ENCODE measurements around the gene LRRN2. TPM values are rescaled to one million over a fixed set of nuclear protein-coding genes. Genes with fewer than 3 reads are reported as not detected.

Gene LRRN2
- not detected in 2 replicates for total RNA-seq

DNA sequence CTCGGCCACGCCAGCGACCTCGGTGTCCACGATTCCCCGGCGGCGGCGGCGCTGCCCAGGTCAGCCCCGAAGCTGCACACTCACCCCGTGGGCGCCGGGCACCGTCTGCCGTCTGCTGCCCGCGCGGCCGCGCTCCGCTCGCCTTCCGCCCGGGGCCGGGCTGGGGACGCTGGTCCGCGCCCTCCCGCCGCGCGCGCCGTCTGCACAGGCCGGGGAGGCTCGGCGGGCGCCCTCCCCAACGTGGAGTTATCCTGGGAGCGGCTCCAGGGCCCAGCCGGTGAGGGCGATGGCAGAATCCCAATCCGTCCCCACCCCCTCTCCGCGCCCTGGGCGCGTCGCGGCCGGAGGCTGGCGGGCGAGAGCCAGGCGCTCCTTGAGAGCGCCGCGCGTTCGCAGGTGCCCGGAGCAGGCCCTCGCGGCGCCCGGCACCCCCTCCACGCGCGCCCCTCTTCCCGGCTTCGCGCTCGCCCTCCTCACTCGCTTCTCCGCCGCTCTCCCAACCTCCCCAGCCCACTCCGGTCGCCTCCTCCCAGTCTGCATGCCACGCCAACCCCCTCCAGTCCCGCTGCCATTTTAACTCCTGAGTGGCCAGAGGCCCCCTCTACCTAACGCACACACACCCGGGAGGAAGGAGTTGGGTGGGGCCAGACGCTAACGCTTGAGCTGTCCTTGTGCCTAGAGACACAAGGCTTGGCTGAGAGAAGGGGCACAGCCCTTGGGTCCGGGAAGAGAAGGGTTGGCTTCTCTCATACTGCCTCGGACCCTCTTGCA, at the start of gene LRRN2:
LRRN2 (minus strand) TSS at position 503 of the 771 bp plus-strand sequence. CDS start 65,746 bp downstream, outside the sequence.

Small RNA genes within 50 kb of the gene (small RNA-seq; reads per million reads assigned to genes)
- gene RF00601 = not detected
- not detected for gene RNA5SP75

Other genes starting within 250 kb of the LRRN2 start
- 2.2 and 4.0 TPM in 2 replicates for gene PIK3C2B, start 190.9 kb downstream of the LRRN2 start, total RNA-seq
- 25.0 and 31.5 TPM in 2 replicates for gene MDM4, start 169.3 kb downstream of the LRRN2 start, total RNA-seq
- gene NFASC, start 185.1 kb upstream of the LRRN2 start, total RNA-seq = 11.9 and 12.1 TPM in 2 replicates